KOPT-K1 (cell line): Measurements from ENCODE around the gene RDH5.

Source experiments
- H3K27ac ChIP-seq: fragments of 200-600 bp; sonication (generic); 2 replicates; pipeline ENCODE4 v1.5.1; 2016; ENCODE audit warnings: antibody characterized with exemption, mild to moderate bottlenecking, low read depth, low read length; ENCODE audit not compliant: poor library complexity, severe bottlenecking
- H3K36me3 ChIP-seq: fragments of 200-600 bp; sonication (generic); 2 replicates; pipeline ENCODE4 v1.5.1; 2017; ENCODE audit warnings: antibody characterized with exemption, mild to moderate bottlenecking, low read length, moderate library complexity; ENCODE audit not compliant: insufficient read depth
- H3K9me3 ChIP-seq: fragments of 200-600 bp; sonication (generic); 2 replicates; pipeline ENCODE4 v1.5.1; 2017; ENCODE audit warnings: antibody characterized with exemption, low read length, mild to moderate bottlenecking; ENCODE audit not compliant: insufficient read depth, poor library complexity, severe bottlenecking

RDH5 gene

GRCh38 chr12:55725556-55725955, 5.4 kb downstream of the RDH5 start:
- Histone ChIP-seq H3K27ac (no peak overlapping the region), H3K9me3 (no peaks in the 10 kb centered on the region), H3K36me3 (peaks cover 57% of the 10 kb centered on the region)

DNA sequence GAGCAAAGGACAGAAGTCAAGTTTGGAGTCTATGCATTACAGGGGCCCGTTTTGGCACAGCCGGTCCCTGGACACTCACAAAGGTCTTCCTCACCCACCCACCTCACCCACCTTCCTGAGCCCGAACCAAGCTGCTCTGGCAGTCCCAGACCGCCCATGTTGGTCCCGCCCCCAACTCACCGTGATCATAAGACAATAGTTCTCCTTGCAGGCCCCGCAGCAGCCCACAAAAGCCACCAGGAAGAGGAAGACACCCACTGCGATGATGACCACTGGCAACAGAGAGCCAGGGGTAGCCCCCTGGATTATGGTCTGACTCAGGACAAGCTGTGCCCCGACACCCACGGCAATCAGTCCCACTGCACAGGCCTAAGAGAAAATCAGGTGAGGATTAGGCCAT, 6.8 kb downstream of the RDH5 start:
- no peaks in the 10 kb centered on the region for H3K9me3 ChIP-seq
- H3K36me3 ChIP-seq = peaks cover 43% of the 10 kb centered on the region
- H3K27ac ChIP-seq = no peak overlapping the region

DNA sequence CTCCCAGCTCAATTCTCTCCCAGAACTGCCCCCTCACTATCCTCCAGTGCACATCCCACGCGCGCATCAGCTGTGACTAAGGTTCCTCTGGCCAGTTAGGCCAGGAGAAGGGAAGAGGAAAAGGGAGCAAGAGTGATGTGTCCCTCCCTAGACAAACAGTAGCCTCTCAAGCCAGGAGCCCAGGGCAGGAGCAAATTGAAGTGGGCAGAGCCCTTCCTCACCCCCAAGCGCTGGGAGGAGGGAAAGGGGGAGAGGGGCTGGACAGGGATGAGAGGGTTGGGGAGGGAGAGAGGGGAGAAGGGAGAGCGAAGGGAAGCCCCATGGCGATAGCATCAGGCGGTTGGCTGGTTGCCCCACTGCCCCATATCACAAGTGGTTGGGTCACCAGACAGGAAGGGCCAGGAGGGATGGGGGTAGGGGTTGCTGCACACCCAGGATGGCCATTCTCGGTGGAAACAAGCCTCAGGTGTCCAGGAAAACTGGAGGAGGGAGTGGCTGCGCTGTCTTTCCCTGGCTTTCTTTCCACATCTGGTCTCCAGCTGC, 7.5 kb downstream of the RDH5 start:
- Histone ChIP-seq H3K9me3 (no peaks in the 10 kb centered on the region), H3K27ac (peak overlapping the region; percentile 78), H3K36me3 (peaks cover 41% of the 10 kb centered on the region)

GRCh38 chr12:55728186-55728938, 8.2 kb downstream of the RDH5 start:
- H3K36me3 ChIP-seq = peaks cover 35% of the 10 kb centered on the region
- H3K9me3 ChIP-seq = no peaks in the 10 kb centered on the region
- H3K27ac ChIP-seq = peak overlapping the region; percentile 78

DNA sequence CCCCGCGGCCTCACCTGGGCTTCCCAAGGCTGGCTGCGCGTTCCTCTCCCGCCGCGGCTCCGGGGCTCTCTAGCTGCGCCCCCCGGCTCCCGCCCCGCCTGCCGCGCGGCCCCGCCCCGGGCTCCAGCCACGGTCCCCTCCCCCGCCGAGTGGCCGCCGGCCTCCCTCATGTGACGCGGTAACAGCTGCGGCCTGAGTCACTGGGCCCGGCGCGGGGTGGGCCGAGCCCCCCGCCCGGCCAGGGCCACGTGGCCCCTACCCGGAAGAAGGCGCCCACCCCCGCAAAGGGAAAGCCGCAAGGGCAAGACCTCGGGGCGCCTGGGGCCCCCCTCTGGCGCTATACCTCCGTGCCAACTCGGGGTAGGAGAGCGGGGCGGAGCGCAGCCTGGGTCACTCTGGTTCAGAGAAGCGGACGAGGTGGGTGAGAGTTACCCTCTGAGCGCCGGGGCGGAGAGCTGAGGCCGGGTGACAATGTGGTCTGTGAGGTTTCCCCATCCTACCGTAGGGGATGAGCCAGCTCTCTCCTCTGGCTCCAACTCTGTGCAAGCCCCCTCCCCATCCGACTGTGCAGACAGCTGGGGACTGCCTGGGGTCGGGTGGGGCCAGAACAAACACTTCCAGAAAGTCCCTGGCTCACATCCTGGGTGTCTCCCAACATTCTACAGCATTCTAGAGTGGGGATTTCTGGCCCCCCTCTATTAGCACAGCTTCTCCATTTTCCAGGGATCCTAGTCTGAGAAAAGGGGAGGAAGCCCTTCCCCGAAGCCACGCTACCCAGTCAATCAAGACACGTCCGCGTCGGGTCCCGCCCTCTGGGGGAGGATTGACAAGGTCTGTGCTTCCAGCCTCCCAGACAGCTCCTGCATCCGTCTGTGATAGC, 9.0 kb downstream of the RDH5 start, which contains the start of gene CD63:
Gene CD63, minus strand, starts transcription at position 71 of the 880 bp plus-strand sequence. CDS start 668 bp downstream, outside the sequence.
- Histone ChIP-seq H3K9me3 (no peaks in the 10 kb centered on the region), H3K27ac (peak within 1 kb of the TSS; percentile 78), H3K36me3 (peaks cover 28% of the 10 kb centered on the region)

- Histone ChIP-seq H3K9me3 (no peaks in the 10 kb centered on the region), H3K36me3 (peaks cover 20% of the 10 kb centered on the region; the same call in 1 of the 2 replicates), H3K27ac (peak overlapping the region; percentile 78)
Measured at GRCh38 chr12:55729819-55730818, 9.9 kb downstream of the RDH5 start.

DNA sequence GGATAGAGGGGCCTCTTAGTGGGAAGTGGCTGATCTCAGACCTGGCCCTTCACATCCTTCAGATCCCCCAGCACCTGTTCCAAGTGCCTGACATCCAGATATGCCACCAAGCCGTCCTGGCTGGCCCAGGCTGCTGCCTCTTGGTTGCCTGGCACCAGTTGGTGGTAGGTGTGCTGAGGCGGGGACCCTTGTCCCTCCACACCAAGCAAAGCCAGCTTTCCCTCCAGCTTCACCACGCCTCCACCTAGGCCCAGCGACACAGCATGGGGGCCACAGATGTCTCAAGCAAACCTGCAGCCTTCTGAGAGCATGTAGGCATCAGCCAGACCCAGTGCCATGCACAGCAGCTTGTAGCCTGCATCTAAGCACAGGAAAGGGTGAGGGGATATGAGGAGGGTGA, 12.1 kb downstream of the RDH5 start:
- Histone ChIP-seq H3K9me3 (no peaks in the 10 kb centered on the region), H3K36me3 (peaks cover under 1% of the 10 kb centered on the region; the same call in 1 of the 2 replicates), H3K27ac (peak overlapping the region; percentile 16)

DNA sequence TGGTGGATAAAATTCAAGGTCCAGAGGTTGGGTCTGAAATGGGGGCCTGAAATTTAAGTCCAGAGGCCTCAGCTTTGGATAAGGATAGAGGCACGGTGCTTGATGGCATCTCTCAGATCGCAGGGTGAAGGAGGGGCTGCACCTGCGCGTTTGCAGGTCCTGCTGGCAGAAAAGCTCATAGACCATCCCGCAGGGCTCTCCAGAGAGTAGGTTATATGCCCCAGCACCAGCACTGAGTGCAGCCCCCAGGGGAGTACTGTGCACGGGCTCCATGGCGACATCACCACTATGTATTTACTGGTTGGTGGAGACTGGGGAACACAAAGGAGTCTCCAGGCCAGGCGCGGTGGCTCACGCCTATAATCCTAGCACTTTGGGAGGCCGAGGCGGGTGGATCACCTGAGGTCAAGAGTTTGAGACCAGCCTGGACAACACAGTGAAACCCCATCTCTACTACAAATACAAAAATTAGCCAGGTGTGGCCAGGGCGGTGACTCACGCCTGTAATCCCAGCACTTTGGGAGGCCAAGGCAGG, 12.9 kb downstream of the RDH5 start:
- H3K27ac ChIP-seq = no peak overlapping the region
- no peaks in the 10 kb centered on the region for H3K36me3 ChIP-seq
- H3K9me3 ChIP-seq = no peaks in the 10 kb centered on the region

- Histone ChIP-seq H3K27ac (no peak overlapping the region), H3K36me3 (no peaks in the 10 kb centered on the region)
Measured at GRCh38 chr12:55733858-55734257, 13.7 kb downstream of the RDH5 start.

DNA sequence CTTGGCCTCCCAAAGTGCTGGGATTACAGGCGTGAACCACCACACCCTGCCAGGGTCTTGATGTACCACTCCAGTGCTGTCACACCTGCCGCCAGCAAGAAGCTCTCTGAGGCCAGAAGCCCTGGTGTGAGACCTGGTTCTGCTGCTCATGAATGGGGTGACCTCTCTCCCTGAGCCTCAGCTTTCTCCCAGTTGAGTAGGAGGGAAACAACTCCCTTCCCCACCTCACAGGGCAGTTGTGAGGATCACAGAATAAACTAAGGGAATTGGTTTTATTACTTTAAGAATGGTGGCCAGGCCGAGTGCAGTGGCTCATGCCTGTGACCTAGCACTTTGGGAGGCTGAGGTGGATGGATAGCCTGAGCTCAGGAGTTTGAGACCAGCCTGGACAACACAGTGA, 14.4 kb downstream of the RDH5 start:
- H3K9me3 ChIP-seq = no peaks in the 10 kb centered on the region
- no peak overlapping the region for H3K27ac ChIP-seq

More at GRCh38 chr12:55733858-55734257, 13.7 kb downstream of the RDH5 start:
- H3K9me3 ChIP-seq = no peaks in the 10 kb centered on the region

DNA sequence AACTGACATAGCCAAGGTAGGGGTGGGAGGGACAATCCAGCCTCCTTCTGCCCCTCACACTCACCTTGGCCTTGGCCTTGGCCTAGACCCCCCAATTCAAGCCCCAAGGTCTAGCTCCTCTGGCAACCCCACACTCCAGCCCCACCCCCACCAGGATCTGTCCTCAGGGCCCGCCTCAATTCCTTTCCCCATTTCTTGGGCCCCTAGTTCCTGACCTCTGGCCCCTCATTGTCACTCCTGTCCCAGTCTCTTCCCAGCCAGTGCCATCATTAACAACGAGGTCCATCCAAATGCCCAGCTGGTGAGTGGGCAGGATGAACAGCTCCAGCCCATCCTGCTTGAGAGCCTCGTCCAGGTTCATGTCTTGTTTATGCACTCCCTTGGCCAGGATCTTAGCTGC, 15.9 kb downstream of the RDH5 start:
- Histone ChIP-seq H3K9me3 (no peaks in the 10 kb centered on the region), H3K36me3 (no peaks in the 10 kb centered on the region), H3K27ac (no peak overlapping the region)

More for the DNA sequence above, 14.4 kb downstream of the RDH5 start:
- H3K36me3 ChIP-seq = no peaks in the 10 kb centered on the region

DNA sequence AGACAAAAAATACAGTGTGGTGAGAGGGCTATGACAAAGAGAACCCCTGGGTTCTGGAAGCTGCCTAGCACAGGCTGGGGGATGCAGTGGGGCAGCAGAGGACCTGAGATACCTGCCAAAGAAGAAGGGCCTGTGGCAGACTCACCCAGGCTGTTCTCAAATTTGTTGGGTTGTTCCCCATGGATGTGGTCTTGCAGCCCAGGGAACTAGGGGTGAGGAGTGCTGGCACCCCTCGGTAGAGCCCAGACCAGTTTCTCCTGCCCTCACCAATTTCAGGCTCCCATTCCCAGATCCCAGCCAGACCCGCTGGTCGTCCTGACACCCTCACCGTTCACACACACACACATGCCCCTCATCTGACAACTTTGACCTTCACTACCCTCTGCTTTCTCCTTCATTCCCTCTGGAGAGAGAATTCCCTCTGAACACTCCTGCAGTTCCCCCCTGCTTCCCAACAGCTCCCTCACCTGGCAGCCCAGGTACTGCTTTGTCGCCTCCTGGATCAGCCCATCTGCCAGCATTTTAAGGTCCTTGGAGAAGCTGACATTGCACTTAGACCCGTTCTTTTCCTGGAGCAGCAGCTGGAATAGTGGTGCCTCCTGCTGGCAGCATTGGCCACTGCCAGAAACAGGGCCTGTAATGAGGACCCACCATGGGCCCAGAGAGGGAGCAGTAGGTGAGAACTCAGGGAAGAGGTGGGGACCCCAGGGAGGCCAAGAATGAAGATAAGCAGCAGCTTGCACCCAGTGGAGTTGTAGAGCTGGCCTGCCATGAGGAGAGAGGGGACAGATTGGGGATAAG, 16.8 kb downstream of the RDH5 start:
- Histone ChIP-seq H3K27ac (peak overlapping the region; percentile 75), H3K36me3 (no peaks in the 10 kb centered on the region), H3K9me3 (no peaks in the 10 kb centered on the region)

DNA sequence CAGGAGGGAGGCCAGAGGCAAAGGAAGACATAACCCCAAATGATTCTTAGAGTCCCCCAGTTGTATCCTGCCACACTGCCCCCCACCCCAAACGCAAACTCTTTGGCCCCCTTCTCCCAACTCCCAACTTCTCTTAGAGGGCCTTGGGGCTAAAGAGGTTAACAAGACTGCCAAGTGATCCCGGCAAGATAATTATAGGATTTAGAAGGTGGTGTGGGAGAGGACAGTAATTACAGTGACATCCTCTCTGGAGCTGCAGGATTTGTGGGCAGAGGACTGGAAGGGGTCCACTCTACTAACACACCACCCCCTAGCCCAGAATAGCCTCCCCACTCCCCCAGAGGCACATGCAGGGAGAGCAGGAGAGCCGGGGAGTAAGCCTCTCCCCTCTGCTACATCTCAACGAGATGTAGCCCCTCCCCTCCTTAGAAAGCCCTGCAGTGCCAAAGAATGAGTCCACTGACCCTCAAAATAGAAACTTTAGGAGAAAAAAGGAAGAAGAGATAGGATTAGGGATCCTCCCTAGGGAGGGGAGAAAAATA, 17.5 kb downstream of the RDH5 start:
- H3K36me3 ChIP-seq = no peaks in the 10 kb centered on the region
- H3K9me3 ChIP-seq = no peaks in the 10 kb centered on the region
- H3K27ac ChIP-seq = peak overlapping the region; percentile 75
